GM23338 (cell line): Measurements from ENCODE around the gene UBAC1. TPM values are rescaled to one million over a fixed set of nuclear protein-coding genes. Genes with fewer than 3 reads are reported as not detected.

Experiments
- ATAC-seq: fragments of 200-7000 bp; cut with Tn5 transposase; 3 replicates; pipeline ENCODE4 v1.9.1; 2020
- DNase-seq: peaks from one replicate; pipeline ENCODE4 v3.0.0-alpha.2; 2015; ENCODE audit warnings: low spot score
- H2AFZ ChIP-seq: fragments of 200-600 bp; sonication (generic); 2 replicates; pipeline ENCODE4 v1.8.0; 2016; ENCODE audit warnings: antibody characterized with exemption, mild to moderate bottlenecking, moderate library complexity
- H3F3A ChIP-seq: fragments of 200-600 bp; sonication (generic); replicated peaks from 2 replicates; pipeline ENCODE4 v1.8.0; 2017; ENCODE audit warnings: antibody characterized with exemption, mixed run types, low read depth
- H3K27ac ChIP-seq: fragments of 200-600 bp; sonication (generic); 2 replicates; pipeline ENCODE4 v1.6.1; 2016; ENCODE audit warnings: low read depth
- H3K27me3 ChIP-seq: fragments of 200-600 bp; sonication (generic); 2 replicates; pipeline ENCODE4 v1.8.0; 2016; ENCODE audit warnings: mild to moderate bottlenecking, mixed run types, moderate library complexity; ENCODE audit not compliant: insufficient read depth
- H3K36me3 ChIP-seq: fragments of 200-600 bp; sonication (generic); 2 replicates; pipeline ENCODE4 v1.8.0; 2016; ENCODE audit warnings: mild to moderate bottlenecking; ENCODE audit not compliant: insufficient read depth
- H3K4me1 ChIP-seq: fragments of 200-600 bp; sonication (generic); 2 replicates; pipeline ENCODE4 v1.8.0; 2016; ENCODE audit warnings: mild to moderate bottlenecking, moderate library complexity; ENCODE audit not compliant: insufficient read depth
- H3K4me2 ChIP-seq: fragments of 200-600 bp; sonication (generic); 2 replicates; pipeline ENCODE4 v1.7.1; 2017; ENCODE audit warnings: mixed run types
- H3K4me3 ChIP-seq: fragments of 200-600 bp; sonication (generic); 2 replicates; pipeline ENCODE4 v1.6.1; 2016; ENCODE audit warnings: mixed run types
- H3K79me2 ChIP-seq: fragments of 200-600 bp; sonication (generic); replicated peaks from 2 replicates; pipeline ENCODE4 v1.8.0; 2017; ENCODE audit warnings: mild to moderate bottlenecking; ENCODE audit not compliant: insufficient read depth
- H3K9me2 ChIP-seq: fragments of 200-600 bp; sonication (generic); 2 replicates; pipeline ENCODE4 v1.8.0; 2017; ENCODE audit not compliant: insufficient read depth
- H4K20me1 ChIP-seq: fragments of 200-600 bp; sonication (generic); replicated peaks from 2 replicates; pipeline ENCODE4 v1.8.0; 2017; ENCODE audit warnings: mild to moderate bottlenecking; ENCODE audit not compliant: insufficient read depth
- H3K27ac Mint-ChIP-seq: 2 replicates; pipeline ENCODE4 v1.8.0; 2020; ENCODE audit warnings: inconsistent platforms, mild to moderate bottlenecking, moderate library complexity, mixed read lengths
- H3K27me3 Mint-ChIP-seq: 3 replicates; pipeline ENCODE4 v1.8.0; 2022; ENCODE audit warnings: low read depth, mild to moderate bottlenecking, moderate library complexity, mixed read lengths, inconsistent platforms; ENCODE audit not compliant: insufficient read depth, poor library complexity
- H3K36me3 Mint-ChIP-seq: 3 replicates; pipeline ENCODE4 v1.8.0; 2021; ENCODE audit warnings: low read depth, mild to moderate bottlenecking, inconsistent platforms, moderate library complexity, mixed read lengths
- H3K4me1 Mint-ChIP-seq: 3 replicates; pipeline ENCODE4 v1.8.0; 2020; ENCODE audit warnings: mild to moderate bottlenecking, inconsistent platforms, mixed read lengths
- H3K4me3 Mint-ChIP-seq: 3 replicates; pipeline ENCODE4 v1.8.0; 2021; ENCODE audit warnings: moderate library complexity, mild to moderate bottlenecking, inconsistent platforms, mixed read lengths
- H3K9me3 Mint-ChIP-seq: 3 replicates; pipeline ENCODE4 v1.8.0; 2020; ENCODE audit warnings: moderate library complexity, mild to moderate bottlenecking, inconsistent platforms, mixed read lengths
- CREB1 ChIP-seq: fragments of 250-450 bp; sonication (Bioruptor Pico); IDR thresholded peaks from 2 replicates; pipeline ENCODE4 v1.5.0; 2020; ENCODE audit warnings: low read depth, mild to moderate bottlenecking, moderate library complexity
- EZH2 ChIP-seq: fragments of 200-600 bp; sonication (generic); IDR thresholded peaks from one replicate; pipeline ENCODE4 v1.8.0; 2017; ENCODE audit warnings: antibody characterized with exemption, mild to moderate bottlenecking, low read depth; ENCODE audit not compliant: unreplicated experiment
- EZH2phosphoT487 ChIP-seq: fragments of 200-600 bp; sonication (generic); IDR thresholded peaks from one replicate; pipeline ENCODE4 v1.8.1; 2018; ENCODE audit warnings: antibody characterized with exemption; ENCODE audit not compliant: unreplicated experiment
- JUNB ChIP-seq: IDR thresholded peaks from one replicate; pipeline ENCODE4 v1.6.1; 2016; ENCODE audit warnings: antibody characterized with exemption; ENCODE audit not compliant: unreplicated experiment
- NANOG ChIP-seq: IDR thresholded peaks from 2 replicates; pipeline ENCODE4 v1.6.1; 2016; ENCODE audit warnings: antibody characterized with exemption, borderline replicate concordance
- POLR2AphosphoS5 ChIP-seq: IDR thresholded peaks from 2 replicates; pipeline ENCODE4 v1.6.1; 2016; ENCODE audit warnings: antibody characterized with exemption, low read depth
- REST ChIP-seq: IDR thresholded peaks from one replicate; pipeline ENCODE4 v1.6.1; 2018; ENCODE audit warnings: antibody characterized with exemption; ENCODE audit not compliant: unreplicated experiment
- STAT1 ChIP-seq: IDR thresholded peaks from one replicate; pipeline ENCODE4 v1.6.1; 2016; ENCODE audit warnings: antibody characterized with exemption; ENCODE audit not compliant: unreplicated experiment
- ZNF114 ChIP-seq: fragments of 250-450 bp; sonication (Bioruptor Pico); IDR thresholded peaks from 2 replicates; pipeline ENCODE4 v1.5.0; 2020; ENCODE audit warnings: mild to moderate bottlenecking, moderate library complexity
- ZNF331 ChIP-seq: fragments of 250-450 bp; sonication (Bioruptor Pico); IDR thresholded peaks from 2 replicates; pipeline ENCODE4 v1.5.0; 2020; ENCODE audit warnings: low read depth, mild to moderate bottlenecking, moderate library complexity
- polyA plus RNA-seq: library from polyadenylated mRNA; unstranded; fragments of >200 nt; fragmentation: Nextera tagmentation; extraction: Ambion mirVana; gene quantifications from 2 replicates; pipeline ENCODE4 v1.2.1, GENCODE V29; 2016
- total RNA-seq: library from RNA; depleted of rRNA; stranded (reverse); fragments of >200 nt; shearing (Covaris generic); gene quantifications from 2 replicates; pipeline ENCODE4 v1.2.3, GENCODE V29; 2014
- TF ChIP-seq, protein P1 (sequence below), 2 experiments: fragments of 200-600 bp in 1 of 2; sonication (generic) in 1 of 2; conservative IDR thresholded peaks; 2 replicates each; pipeline versions ENCODE4 v1.5.1 to v1.6.1; 2016 to 2017; ENCODE audit warnings: antibody characterized with exemption in 2 of 2, low read depth in 2 of 2, mild to moderate bottlenecking in 2 of 2, moderate library complexity in 1 of 2
- TF ChIP-seq, protein P2 (sequence below): IDR thresholded peaks from 2 replicates; pipeline ENCODE4 v1.6.1; 2016; ENCODE audit warnings: antibody characterized with exemption
- TF ChIP-seq, protein P3 (sequence below): fragments of 250-450 bp; sonication (Bioruptor Pico); IDR thresholded peaks from 2 replicates; pipeline ENCODE4 v1.5.0; 2020; ENCODE audit warnings: mild to moderate bottlenecking, moderate library complexity

Gene UBAC1
- total and polyA plus RNA-seq, 2 experiments from 2014 or later, result 63.2 to 86.6 TPM

- no peak overlapping the region for H3K4me3 Mint-ChIP-seq
- Histone ChIP-seq H3K79me2 (no peaks in the 10 kb centered on the region), H4K20me1 (no peaks in the 10 kb centered on the region), H3K4me3 (no peak overlapping the region), H3K27ac (no peak overlapping the region), H3F3A (0 out of 2 replicates have a peak, but pooled peaks cover 2% of the 10 kb centered on the region), H3K36me3 (peaks cover 7% of the 10 kb centered on the region; the same call in 1 of the 2 replicates), H3K4me2 (no peak overlapping the region), H3K27me3 (no peaks in the 10 kb centered on the region), H3K4me1 (no peaks in the 10 kb centered on the region), H3K9me2 (no peaks in the 10 kb centered on the region), H2AFZ (no peak overlapping the region)
- no peaks in the 10 kb centered on the region for H3K9me3 Mint-ChIP-seq
- TF ChIP-seq CREB1 (no peak), POLR2AphosphoS5 (no peak), ZNF114 (CRISPR knock-in tag) (no peak), ZNF331 (CRISPR knock-in tag) (no peak), EZH2 (no peak), NANOG (no peak), STAT1 (no peak), EZH2phosphoT487 (no peak), JUNB (no peak), REST (no peak)
- TF ChIP-seq, protein P1, sequence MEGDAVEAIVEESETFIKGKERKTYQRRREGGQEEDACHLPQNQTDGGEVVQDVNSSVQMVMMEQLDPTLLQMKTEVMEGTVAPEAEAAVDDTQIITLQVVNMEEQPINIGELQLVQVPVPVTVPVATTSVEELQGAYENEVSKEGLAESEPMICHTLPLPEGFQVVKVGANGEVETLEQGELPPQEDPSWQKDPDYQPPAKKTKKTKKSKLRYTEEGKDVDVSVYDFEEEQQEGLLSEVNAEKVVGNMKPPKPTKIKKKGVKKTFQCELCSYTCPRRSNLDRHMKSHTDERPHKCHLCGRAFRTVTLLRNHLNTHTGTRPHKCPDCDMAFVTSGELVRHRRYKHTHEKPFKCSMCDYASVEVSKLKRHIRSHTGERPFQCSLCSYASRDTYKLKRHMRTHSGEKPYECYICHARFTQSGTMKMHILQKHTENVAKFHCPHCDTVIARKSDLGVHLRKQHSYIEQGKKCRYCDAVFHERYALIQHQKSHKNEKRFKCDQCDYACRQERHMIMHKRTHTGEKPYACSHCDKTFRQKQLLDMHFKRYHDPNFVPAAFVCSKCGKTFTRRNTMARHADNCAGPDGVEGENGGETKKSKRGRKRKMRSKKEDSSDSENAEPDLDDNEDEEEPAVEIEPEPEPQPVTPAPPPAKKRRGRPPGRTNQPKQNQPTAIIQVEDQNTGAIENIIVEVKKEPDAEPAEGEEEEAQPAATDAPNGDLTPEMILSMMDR (conservative IDR thresholded peaks at IDR 0.05; ENCODE audit: low read depth in 2 of 2), result no peak
- TF ChIP-seq, protein P2, sequence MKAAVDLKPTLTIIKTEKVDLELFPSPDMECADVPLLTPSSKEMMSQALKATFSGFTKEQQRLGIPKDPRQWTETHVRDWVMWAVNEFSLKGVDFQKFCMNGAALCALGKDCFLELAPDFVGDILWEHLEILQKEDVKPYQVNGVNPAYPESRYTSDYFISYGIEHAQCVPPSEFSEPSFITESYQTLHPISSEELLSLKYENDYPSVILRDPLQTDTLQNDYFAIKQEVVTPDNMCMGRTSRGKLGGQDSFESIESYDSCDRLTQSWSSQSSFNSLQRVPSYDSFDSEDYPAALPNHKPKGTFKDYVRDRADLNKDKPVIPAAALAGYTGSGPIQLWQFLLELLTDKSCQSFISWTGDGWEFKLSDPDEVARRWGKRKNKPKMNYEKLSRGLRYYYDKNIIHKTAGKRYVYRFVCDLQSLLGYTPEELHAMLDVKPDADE, result no peak
- TF ChIP-seq, protein P3, sequence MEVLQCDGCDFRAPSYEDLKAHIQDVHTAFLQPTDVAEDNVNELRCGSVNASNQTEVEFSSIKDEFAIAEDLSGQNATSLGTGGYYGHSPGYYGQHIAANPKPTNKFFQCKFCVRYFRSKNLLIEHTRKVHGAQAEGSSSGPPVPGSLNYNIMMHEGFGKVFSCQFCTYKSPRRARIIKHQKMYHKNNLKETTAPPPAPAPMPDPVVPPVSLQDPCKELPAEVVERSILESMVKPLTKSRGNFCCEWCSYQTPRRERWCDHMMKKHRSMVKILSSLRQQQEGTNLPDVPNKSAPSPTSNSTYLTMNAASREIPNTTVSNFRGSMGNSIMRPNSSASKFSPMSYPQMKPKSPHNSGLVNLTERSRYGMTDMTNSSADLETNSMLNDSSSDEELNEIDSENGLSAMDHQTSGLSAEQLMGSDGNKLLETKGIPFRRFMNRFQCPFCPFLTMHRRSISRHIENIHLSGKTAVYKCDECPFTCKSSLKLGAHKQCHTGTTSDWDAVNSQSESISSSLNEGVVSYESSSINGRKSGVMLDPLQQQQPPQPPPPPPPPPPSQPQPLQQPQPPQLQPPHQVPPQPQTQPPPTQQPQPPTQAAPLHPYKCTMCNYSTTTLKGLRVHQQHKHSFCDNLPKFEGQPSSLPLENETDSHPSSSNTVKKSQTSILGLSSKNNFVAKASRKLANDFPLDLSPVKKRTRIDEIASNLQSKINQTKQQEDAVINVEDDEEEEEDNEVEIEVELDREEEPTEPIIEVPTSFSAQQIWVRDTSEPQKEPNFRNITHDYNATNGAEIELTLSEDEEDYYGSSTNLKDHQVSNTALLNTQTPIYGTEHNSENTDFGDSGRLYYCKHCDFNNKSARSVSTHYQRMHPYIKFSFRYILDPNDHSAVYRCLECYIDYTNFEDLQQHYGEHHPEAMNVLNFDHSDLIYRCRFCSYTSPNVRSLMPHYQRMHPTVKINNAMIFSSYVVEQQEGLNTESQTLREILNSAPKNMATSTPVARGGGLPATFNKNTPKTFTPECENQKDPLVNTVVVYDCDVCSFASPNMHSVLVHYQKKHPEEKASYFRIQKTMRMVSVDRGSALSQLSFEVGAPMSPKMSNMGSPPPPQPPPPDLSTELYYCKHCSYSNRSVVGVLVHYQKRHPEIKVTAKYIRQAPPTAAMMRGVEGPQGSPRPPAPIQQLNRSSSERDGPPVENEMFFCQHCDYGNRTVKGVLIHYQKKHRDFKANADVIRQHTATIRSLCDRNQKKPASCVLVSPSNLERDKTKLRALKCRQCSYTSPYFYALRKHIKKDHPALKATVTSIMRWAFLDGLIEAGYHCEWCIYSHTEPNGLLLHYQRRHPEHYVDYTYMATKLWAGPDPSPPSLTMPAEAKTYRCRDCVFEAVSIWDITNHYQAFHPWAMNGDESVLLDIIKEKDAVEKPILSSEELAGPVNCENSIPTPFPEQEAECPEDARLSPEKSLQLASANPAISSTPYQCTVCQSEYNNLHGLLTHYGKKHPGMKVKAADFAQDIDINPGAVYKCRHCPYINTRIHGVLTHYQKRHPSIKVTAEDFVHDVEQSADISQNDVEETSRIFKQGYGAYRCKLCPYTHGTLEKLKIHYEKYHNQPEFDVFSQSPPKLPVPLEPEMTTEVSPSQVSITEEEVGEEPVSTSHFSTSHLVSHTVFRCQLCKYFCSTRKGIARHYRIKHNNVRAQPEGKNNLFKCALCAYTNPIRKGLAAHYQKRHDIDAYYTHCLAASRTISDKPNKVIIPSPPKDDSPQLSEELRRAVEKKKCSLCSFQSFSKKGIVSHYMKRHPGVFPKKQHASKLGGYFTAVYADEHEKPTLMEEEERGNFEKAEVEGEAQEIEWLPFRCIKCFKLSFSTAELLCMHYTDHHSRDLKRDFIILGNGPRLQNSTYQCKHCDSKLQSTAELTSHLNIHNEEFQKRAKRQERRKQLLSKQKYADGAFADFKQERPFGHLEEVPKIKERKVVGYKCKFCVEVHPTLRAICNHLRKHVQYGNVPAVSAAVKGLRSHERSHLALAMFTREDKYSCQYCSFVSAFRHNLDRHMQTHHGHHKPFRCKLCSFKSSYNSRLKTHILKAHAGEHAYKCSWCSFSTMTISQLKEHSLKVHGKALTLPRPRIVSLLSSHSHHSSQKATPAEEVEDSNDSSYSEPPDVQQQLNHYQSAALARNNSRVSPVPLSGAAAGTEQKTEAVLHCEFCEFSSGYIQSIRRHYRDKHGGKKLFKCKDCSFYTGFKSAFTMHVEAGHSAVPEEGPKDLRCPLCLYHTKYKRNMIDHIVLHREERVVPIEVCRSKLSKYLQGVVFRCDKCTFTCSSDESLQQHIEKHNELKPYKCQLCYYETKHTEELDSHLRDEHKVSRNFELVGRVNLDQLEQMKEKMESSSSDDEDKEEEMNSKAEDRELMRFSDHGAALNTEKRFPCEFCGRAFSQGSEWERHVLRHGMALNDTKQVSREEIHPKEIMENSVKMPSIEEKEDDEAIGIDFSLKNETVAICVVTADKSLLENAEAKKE (CRISPR knock-in tag), result no peak
- peaks cover 5% of the 10 kb centered on the region; the same call in 2 of the 3 replicates for H3K4me1 Mint-ChIP-seq
- ATAC-seq (no peak), DNase-seq (no peak)
- peaks cover 23% of the 10 kb centered on the region for H3K27me3 Mint-ChIP-seq
- peaks cover 29% of the 10 kb centered on the region for H3K36me3 Mint-ChIP-seq
- H3K27ac Mint-ChIP-seq, result no peak overlapping the region
These were observed 33.0 kb downstream of the UBAC1 start for GRCh38 chr9:135928074-135928730.
